ENCODE data around the gene JMJD1C.
"Not testable (repeated sequence)": the region's sequence is repeated elsewhere in the genome, so short reads cannot be mapped to it uniquely, and the experiment has no call there.

The JMJD1C gene

GRCh38 chr10:63258920-63259678 is 206.7 kb downstream of the JMJD1C start:
- DNase-seq: peak in 1 of 4 experiments; percentile 10

DNA sequence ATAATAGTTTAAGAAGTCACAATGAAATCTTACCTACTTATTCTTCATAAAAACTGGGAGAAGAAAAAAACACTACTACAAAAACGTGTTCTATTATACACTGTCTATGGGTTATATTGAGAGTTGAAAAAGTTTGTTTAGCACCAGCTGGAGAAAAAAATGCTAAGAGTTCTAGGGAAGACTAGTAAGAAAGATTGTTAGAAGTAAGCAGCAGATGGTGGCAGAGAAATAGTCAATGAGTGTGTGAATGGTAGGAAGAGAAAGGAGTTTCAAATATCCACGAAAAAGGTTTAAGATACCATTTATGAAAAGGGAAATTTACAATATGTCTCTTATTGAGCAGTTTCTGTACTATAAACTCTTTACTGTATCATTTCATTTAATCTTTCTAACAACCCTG is 208.0 kb downstream of the JMJD1C start:
- no peak for DNase-seq

GRCh38 chr10:63256009-63256773 is 209.6 kb downstream of the JMJD1C start:
- peak; percentile 69 to 95 (median 82) for DNase-seq

- DNase-seq: peak in 1 of 4 experiments; percentile 49
Measured at GRCh38 chr10:63255316-63255715, 210.5 kb downstream of the JMJD1C start.

- DNase-seq: no peak
Measured at GRCh38 chr10:63253040-63253439, 212.7 kb downstream of the JMJD1C start.

GRCh38 chr10:63252095-63252762 is 213.5 kb downstream of the JMJD1C start:
- no peak for DNase-seq

DNA sequence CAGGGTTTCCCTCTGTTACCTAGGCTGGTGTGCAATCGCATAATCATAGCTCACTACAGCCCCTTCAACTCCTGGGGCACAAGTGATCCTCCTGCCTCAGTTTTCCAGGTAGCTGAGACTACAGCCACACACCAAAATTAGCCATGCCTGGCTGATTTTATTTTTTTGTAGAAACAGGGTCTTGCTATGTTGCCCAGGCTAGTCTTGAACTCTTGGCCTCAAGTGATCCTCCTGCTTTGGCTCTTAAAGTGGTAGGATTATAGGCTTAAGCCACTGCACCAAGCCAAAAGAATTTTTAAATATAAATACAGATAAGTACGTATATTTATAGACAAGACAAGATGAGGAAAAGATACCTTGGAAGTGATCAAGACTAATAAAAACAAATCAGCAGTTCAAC is 215.7 kb downstream of the JMJD1C start:
- no peak for DNase-seq

GRCh38 chr10:63247771-63248170 is 218.0 kb downstream of the JMJD1C start:
- peak in 1 of 4 experiments; percentile 21 for DNase-seq

DNA sequence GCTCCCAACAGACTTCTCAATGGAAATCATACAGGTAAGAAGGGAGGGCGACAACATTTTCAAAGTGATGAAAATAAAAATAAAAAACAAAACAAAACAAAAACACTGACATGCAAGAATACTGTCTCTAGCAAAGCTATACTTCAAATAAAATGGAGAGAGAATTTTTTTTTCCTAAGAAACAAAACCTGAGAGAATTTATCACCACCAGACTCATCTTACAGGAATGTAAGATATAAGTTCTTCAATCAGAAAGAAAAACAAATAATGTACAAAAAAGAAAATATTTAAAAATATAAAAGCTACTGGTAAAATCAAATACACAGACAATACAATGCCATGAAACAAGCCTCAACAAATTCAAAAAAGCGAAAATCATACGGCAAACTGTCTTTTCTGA is 219.4 kb downstream of the JMJD1C start:
- no peak for DNase-seq

DNA sequence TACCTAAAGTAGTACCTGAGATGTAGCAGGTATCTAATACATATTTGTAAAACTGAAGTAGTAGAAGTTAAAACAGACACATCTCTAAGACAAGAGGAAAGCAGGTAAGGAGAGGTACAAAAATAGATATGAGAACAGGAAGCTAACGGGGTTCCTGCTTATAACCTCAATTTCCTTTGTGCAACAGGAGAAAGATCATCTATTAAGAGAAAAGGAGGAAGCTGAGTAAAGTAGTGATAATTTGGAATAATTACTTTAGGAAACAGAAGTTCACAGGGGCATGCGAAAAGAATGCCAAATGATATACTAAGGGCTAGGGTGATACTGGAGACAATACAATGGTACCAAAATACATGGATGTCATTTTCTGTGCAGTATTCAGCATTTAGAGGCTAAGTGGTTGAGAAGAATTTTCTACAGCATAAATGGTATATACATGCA is 223.9 kb downstream of the JMJD1C start:
- peak in 2 of 4 experiments; percentile 32 to 36 for DNase-seq

- DNase-seq: no peak
Measured at GRCh38 chr10:63240807-63241206, 225.0 kb downstream of the JMJD1C start.

DNA sequence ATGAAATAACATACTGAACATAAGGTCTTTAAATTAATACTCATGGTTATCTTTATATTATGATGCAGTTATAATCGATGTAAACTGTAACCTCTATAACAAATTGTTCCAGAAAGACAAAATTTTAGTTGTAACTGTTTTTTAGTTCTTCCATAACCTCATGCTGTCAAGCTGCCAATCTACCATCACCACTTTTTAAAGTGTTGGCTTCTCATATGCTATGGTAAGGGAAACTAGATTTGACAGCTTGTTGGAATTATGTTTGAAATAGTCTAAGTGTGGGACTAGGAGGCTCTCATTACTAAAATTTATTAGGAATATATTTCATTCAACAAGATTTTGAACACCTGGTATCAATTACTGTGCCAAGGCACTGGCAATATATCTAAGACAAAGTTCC is 227.3 kb downstream of the JMJD1C start:
- no peak for DNase-seq

DNA sequence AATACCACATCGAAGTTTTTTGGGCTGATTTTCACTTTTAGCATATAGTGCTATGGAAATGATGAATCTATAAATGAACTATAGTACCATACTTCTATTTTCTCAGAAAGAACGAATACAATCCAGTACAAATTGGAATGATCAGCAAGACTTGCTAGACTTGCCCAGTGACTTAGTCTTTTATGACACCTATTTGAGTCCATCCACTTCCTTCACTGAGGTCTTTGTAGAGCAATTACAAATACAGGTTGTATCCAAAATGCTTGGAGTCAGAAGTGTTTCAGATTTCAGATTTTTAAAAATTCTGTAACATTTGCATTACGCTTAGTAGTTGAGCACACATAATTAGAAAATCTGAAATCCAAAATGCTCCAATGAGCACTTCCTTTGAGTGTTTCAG is 228.4 kb downstream of the JMJD1C start:
- DNase-seq: no peak

DNA sequence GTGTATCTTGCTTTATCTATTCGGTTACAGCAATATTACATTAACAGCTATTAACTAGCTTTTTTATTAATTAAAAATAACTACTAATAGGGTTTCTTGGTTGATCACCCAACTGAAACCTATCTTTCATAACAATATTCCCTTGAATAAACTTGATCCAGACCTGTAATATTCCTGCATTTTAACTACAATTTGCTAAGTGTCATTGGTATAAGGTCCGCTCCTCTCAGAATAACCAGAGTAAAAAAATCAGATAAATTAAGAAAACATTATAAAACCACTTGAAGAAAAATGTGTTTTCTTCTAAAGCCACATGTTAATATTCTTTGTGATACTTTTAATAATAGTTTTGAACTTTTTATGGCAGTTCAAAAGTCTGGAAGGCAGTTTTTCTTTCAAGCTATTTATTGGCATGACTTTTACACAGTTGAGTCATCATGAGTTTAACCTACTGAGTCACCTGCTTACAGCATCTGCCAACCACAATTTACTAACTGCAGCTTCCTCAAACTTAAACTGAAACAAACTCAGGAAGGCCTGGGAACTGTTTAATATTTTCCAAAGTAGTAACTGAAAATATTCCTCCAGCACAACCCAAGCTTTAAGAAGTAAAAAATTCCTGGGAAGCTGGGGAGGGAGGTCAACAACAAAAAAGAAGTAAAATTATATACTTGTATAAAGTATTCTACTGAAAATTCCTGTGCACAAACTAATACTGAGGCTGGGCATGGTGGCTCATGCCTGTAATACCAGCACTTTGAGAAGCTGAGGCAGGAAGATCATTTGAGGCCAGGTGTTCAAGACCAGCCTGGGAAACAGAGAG is 229.5 kb downstream of the JMJD1C start:
- peak; percentile 40 to 83 (median 66) for DNase-seq

- DNase-seq: not testable (repeated sequence)
Measured at GRCh38 chr10:63235136-63235535, 230.6 kb downstream of the JMJD1C start.

DNA sequence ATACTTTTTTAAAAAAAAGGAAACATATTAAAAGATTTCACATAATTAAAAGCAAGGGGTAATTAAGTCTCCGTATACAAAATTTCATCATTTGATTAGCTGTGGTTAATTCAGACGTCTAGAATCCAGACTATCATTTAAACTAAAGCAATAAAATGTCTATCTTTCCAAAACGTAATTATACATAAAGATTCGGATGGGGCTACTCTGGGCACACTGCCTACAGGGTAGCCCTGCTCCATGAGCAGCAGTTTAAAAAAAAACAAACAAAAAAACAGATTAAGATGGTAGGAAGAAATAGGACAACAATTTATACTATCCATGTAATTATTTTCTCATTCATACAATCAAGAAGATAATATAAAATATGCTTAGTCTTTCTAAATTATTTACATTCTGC is 236.6 kb downstream of the JMJD1C start:
- no peak for DNase-seq

GRCh38 chr10:63228237-63228636 is 237.5 kb downstream of the JMJD1C start:
- no peak for DNase-seq

DNA sequence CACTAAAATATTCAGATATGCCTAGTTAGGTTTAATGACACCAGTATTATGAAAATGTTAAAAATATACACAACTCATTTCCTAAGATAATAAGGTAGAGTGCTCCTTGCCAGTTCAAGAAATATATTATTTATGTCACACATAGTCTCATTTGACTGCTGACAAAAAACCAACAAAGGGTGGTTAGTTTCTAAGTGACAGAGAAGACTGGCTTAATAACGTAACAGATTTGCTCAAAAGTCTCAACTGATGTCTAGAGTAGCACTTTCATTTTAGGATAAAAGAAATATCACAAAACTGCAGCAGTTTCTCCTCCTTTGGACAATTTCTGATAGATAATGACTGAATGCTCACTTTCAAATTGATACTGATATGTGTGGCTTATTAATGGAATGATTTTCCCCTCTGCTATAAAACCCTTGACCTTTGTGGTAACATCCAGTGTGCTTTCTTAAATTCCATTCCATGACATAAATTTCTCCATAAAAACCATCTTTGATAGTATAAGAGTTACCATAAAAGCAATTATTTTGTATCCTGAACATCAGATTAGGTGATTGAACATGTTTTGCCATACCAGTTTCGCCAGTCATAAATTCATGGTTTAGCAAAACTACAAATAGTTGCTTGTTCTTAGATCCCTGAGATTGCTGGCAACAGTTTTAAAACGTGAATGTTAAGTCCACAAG is 238.4 kb downstream of the JMJD1C start:
- no peak for DNase-seq

GRCh38 chr10:63224241-63224640 is 241.5 kb downstream of the JMJD1C start:
- DNase-seq: no peak

- no peak for DNase-seq
Measured at GRCh38 chr10:63221950-63222349, 243.8 kb downstream of the JMJD1C start.

DNA sequence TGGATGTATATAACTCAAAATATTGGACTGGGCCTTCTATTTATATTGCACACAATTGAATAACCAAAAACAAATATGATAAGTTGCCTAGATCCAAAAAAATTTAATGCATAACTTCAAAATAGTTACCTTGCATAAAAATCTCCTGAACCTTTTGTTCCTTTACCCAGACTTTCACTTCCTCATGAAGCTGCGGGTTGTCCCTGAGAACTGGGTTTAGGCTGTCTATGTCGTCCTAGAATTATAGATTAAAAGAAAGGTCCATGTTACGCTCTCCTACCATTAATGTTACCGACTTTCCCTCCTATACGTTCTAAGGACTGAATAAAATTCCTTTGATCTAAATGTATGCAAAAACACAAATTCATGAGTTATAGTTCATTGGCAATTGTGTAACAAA is 246.0 kb downstream of the JMJD1C start:
- DNase-seq: peak in 3 of 4 experiments; percentile 24 to 42 (median 41)

- DNase-seq: peak; percentile 12 to 75 (median 50)
Measured at GRCh38 chr10:63217120-63217605, 248.6 kb downstream of the JMJD1C start.
